HG03280 (cell line): Measurements from ENCODE around the gene TULP4.

Experiments used
- ATAC-seq: cut with Tn5 transposase; IDR thresholded peaks from one replicate; pipeline ENCODE4 v1.9.1; 2021; ENCODE audit warnings: mild to moderate bottlenecking, moderate library complexity; ENCODE audit not compliant: unreplicated experiment

TULP4 gene

GRCh38 chr6:158416883-158417759 lies 104.9 kb downstream of the TULP4 start:
- ATAC-seq, result no peak

DNA sequence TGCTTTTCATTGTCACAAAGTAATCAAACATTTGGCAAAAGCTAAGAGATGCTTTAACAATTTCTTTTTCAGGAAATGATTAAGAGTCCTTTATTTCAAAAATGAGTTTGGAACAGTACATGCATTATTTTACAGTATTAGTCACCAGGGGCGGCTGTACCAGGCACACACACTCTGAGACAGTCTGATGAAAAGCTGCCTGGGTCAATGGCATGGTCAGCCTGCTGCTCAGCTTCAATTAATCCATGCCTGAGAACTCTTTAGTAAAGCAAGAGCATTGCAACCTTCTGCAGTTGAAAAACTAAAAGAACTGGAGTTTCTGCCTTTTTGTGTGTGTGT lies 105.5 kb downstream of the TULP4 start:
- ATAC-seq, result no peak

DNA sequence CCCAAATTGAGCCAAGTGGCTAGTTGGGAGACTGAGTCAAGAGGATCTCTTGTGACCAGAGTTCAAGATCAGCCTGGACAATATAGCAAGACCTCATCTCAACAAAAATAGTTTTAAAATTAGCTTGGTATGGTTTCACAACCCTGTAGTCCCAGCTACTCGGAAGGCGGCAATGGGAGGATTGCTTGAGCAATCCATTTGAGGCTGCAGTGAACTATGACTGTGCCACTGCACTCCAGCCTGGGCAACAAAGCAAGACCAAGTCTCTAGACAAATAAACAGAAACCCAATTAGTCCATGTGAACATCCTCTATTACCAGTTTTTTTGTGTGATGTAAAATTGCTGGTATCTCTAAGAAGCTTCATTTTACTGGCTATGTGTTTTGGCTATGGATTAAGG lies 106.2 kb downstream of the TULP4 start:
- no peak for ATAC-seq

- no peak for ATAC-seq
Measured at GRCh38 chr6:158419339-158419909, 107.2 kb downstream of the TULP4 start.

DNA sequence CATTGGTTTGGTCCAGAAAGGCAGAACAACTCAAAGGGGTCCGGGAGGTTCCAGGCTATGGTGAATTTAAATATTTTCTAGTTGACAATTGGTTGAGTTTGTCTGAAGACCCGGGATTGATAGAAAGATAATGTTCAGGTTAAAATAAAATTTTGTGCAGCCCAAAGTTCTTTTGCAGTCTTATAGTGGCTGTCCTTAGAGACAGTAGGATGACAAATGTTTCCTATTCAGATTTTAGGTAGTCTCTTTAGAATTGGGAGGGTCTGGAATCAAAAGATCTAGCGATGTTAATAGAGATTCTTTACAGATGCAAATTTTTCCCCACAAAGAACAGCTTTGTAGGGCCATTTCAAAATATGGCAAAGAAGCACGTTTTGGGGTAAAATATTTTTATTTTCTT lies 109.1 kb downstream of the TULP4 start:
- no peak for ATAC-seq

DNA sequence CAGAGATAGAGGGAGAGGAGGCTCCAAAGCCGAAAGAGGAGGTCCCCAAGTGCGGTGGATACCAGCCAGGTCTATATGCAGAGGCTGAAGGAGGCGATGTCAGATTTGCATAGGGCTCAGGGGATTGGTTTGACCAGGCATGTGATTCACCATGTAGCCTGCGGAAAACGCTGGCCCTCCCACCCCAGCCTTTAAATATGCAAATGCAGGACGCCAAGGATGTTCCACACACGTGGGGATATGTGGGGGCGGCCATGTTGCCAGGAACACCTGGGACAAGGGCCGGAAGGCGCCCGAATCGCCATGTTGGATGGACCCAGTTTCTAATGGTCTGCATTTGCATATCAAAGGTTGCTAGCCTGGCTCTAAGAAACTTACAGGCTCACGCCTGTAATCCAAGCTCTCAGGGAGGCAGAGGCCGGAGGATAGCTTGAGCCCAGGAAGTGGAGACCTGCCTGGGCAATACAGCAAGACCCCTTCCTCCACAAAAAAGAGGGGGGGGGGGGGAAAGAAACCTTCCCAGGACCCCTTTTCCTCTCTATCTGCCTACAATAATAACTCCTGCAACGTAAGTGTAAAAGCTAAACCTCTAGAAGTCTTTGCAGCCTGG lies 110.5 kb downstream of the TULP4 start:
- no peak for ATAC-seq

GRCh38 chr6:158431036-158431435 lies 118.8 kb downstream of the TULP4 start:
- no peak for ATAC-seq

- no peak for ATAC-seq
Measured at GRCh38 chr6:158431560-158431959, 119.3 kb downstream of the TULP4 start.

- ATAC-seq, result no peak
Measured at GRCh38 chr6:158437571-158437970, 125.3 kb downstream of the TULP4 start.

DNA sequence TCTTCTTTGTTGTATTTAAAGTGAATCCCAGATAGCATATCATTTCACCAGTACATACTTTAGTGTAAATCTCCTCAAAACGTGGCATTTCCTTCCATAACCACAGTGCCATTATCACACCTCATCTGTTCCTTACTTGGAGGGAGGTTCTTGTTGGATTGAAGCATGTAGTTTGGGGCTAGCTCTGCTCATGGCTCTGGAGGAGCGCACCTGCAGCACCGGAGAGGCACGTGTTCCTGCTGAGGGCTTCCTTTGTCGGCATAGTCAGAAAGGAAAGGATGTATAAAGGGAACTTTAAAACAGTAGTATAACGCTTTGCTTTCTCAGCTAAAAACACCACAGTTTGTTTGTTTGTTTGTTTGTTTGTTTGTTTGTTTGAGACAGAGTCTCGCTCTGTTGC lies 126.0 kb downstream of the TULP4 start:
- no peak for ATAC-seq

DNA sequence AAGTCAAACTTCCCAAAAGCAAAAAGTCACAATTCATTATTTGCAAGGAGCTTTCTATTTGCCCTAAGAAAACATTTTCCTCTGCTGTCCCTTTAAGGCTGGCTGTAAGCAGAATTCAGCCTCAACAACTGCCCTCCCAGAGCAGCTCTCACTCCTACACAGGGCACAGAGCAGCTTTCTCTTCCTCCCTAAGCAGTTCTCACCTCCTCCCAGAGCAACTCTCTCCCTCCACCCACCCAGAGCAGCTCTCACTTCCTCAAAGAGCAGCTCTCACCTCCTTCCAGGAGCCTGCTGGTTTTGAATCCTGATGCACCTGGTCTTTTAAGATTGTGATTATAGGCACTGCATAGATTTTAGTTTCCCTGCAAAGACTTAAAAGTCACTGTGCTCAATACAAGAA lies 127.0 kb downstream of the TULP4 start:
- ATAC-seq, result peak; percentile 88

DNA sequence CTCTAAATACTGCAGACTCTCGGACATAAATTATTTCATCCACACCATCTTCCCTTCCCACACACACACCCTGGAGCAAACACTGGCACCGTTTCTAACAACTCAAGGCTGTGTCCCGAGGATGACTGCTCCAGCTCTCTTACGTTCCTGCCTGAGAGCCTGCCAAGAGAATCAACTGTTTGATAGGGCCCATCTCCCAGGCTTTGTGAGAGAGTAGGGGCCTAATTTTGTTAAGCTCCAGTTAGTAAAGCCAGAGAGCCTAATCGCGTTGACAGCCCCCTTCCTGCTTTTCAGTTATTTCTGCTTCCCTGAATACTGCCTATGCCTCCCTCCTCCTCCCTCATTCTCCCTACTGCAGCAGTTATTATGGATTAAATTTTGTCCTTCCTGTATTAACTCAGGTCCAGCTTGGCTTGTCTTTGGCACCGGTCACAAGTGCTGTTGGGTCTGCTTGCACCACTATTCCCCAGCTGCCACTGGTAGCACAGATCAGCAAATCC lies 129.5 kb downstream of the TULP4 start:
- ATAC-seq, result no peak

DNA sequence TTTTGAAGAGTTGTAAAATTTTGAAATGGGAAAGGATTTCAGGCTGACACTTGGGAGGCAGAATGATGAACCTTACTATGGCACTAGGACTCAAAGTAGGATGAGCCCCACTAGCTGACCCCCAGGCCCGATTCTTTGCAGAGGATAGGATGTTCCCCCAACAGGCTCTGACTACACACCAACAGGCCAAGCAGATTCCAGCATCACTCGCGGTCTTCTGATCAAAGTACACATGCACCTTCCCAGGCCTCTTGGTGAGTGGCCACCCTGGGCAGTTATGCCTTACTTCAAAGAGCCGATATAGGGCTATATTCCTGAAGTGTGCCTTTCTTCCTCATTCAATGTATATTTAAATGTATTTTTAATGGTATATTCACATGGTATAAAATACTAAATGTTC lies 130.0 kb downstream of the TULP4 start:
- no peak for ATAC-seq

- no peak for ATAC-seq
Measured at GRCh38 chr6:158445426-158446085, 133.3 kb downstream of the TULP4 start.

DNA sequence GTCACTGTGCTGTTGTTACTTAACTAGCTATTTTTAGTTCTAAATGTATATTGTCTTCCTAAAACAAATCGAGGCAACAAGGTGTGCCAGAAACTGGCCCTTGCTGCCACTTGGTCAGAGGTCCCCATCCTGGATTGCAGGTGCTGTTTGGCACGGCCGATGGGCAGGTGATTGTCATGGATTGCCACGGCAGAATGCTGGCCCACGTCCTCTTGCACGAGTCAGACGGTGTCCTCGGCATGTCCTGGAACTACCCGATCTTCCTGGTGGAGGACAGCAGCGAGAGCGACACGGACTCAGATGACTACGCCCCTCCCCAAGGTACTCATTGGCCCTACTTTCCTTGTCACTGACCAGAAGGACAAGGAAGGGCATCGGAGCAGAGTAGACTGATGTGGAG lies 136.6 kb downstream of the TULP4 start:
- ATAC-seq, result no peak

DNA sequence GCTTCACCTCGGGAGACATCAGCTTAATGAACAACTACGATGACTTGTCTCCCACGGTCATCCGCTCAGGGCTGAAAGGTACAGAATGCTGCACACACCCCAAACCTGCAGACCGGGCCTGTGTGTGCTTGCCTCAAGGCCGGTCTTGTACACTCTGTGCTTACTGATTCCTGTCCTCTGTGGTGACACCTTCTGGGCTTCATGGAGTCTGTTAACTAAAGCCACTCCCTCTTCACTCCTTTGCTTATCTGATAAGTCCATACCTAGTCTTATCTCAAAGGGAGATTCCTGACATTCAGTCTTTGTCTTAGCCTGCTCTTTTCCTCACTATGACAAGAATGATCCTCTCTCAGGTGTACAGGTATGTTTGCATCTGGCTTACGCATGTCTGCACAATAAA lies 139.9 kb downstream of the TULP4 start:
- no peak for ATAC-seq

DNA sequence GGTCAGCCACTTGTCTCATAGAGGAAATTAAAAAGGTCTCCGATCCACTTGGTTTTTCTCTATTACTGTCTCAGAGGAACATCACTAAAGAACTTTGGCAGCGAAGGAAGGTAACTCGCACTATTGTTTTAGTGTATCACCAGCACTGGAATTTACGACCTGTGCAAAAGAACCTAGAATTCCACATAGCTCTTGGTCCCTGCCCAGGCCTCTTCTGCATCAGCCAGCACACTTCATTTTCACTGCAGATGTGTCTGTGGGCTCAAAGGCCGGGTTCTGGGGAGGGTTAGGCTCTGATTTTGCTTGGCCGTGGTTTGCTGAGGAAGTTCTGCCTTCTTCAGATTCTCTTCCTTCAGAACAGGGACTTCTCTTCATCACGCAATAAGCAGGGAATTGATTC lies 144.9 kb downstream of the TULP4 start:
- no peak for ATAC-seq

- no peak for ATAC-seq
Measured at GRCh38 chr6:158457616-158458278, 145.5 kb downstream of the TULP4 start.

DNA sequence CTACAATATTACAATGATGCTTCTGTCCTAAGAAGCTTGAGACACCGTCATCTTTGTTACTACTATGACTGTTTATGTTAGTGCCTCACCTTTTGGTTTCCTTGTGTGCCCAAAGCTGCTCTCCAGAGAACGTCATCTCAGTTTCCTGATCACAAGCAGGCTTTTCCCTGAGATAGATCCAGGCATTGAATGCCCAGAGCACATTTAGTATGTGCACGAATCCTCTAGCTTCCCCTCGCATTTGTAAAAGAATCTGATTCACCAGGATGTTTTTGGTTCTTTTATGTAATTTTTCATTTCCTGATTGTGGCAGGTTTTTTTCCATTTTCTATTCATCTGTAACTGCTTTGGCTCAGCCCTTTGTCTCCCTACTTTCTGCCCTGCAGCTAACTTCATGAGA lies 147.5 kb downstream of the TULP4 start:
- ATAC-seq, result no peak

DNA sequence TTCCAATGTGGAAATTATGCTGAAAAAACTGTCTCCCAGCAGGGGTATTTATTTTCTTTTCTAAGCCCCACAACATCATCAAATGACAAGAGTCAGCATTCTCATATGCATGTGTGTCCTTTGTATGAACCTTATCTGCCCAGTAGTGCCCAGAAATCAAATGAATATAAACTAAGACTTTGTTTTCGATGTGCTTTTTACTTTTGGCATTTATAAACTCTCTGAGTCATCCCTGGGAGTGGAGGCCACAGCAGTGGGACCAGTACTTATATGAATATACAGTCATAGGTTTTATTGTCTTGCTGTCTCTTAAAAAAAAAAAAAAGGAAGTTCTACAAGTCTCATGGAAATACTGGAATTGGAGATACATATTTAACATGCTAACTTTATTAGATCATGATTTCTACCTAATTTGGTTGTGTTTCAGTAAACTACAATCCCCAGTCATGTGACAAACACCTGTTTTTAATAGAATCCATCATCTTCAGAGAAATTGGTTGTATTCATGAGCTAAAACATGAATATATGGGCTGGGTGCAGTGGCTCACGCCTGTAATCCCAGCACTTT lies 148.4 kb downstream of the TULP4 start:
- ATAC-seq, result no peak

- ATAC-seq, result no peak
Measured at GRCh38 chr6:158461954-158462353, 149.7 kb downstream of the TULP4 start.
